NCI-H2107 treated with DMSO at 0.1 percent for 48 hours (cell line): ENCODE measurements around the gene CASZ1.

Experiments
- DNase-seq: peaks from one replicate; lab custom pipeline; 2025; ENCODE audit not compliant: unreplicated experiment; lab: John Stamatoyannopoulos, UW

Gene CASZ1

GRCh38 chr1:10659646-10660540 is 136.6 kb downstream of the CASZ1 start:
- no peak for DNase-seq

- DNase-seq: no peak
These were observed 137.2 kb downstream of the CASZ1 start for GRCh38 chr1:10659218-10659617.

GRCh38 chr1:10658396-10659066 is 137.9 kb downstream of the CASZ1 start:
- no peak for DNase-seq

- DNase-seq: no peak
These were observed 139.2 kb downstream of the CASZ1 start for GRCh38 chr1:10657088-10657847.

- DNase-seq: no peak
These were observed 140.0 kb downstream of the CASZ1 start for GRCh38 chr1:10656431-10656830.

GRCh38 chr1:10655002-10655401 is 141.4 kb downstream of the CASZ1 start:
- DNase-seq: no peak

- no peak for DNase-seq
These were observed 142.9 kb downstream of the CASZ1 start for GRCh38 chr1:10653370-10654125.

- DNase-seq: no peak
These were observed 143.8 kb downstream of the CASZ1 start for GRCh38 chr1:10652626-10653025.

- DNase-seq: no peak
These were observed 144.7 kb downstream of the CASZ1 start for GRCh38 chr1:10651793-10652192.

- DNase-seq: no peak
These were observed 145.1 kb downstream of the CASZ1 start for GRCh38 chr1:10651389-10651766.

GRCh38 chr1:10650556-10651388 is 145.7 kb downstream of the CASZ1 start:
- no peak for DNase-seq

- no peak for DNase-seq
These were observed 146.8 kb downstream of the CASZ1 start for GRCh38 chr1:10649517-10650201.

- DNase-seq: no peak
These were observed 147.5 kb downstream of the CASZ1 start for GRCh38 chr1:10648689-10649516.

GRCh38 chr1:10647414-10648170 is 148.9 kb downstream of the CASZ1 start:
- DNase-seq: no peak

- no peak for DNase-seq
These were observed 150.0 kb downstream of the CASZ1 start for GRCh38 chr1:10646347-10646861.

- no peak for DNase-seq
These were observed 151.9 kb downstream of the CASZ1 start for GRCh38 chr1:10644307-10645128.
